HG02884 (cell line): ENCODE results near the gene SNRNP70.
"Not testable (repeated sequence)": the region's sequence is repeated elsewhere in the genome, so short reads cannot be mapped to it uniquely, and the experiment has no call there.

Experiments
- ATAC-seq: cut with Tn5 transposase; IDR thresholded peaks from one replicate; pipeline ENCODE4 v1.9.1; 2021; ENCODE audit warnings: mild to moderate bottlenecking, moderate library complexity; ENCODE audit not compliant: unreplicated experiment

Gene SNRNP70

DNA sequence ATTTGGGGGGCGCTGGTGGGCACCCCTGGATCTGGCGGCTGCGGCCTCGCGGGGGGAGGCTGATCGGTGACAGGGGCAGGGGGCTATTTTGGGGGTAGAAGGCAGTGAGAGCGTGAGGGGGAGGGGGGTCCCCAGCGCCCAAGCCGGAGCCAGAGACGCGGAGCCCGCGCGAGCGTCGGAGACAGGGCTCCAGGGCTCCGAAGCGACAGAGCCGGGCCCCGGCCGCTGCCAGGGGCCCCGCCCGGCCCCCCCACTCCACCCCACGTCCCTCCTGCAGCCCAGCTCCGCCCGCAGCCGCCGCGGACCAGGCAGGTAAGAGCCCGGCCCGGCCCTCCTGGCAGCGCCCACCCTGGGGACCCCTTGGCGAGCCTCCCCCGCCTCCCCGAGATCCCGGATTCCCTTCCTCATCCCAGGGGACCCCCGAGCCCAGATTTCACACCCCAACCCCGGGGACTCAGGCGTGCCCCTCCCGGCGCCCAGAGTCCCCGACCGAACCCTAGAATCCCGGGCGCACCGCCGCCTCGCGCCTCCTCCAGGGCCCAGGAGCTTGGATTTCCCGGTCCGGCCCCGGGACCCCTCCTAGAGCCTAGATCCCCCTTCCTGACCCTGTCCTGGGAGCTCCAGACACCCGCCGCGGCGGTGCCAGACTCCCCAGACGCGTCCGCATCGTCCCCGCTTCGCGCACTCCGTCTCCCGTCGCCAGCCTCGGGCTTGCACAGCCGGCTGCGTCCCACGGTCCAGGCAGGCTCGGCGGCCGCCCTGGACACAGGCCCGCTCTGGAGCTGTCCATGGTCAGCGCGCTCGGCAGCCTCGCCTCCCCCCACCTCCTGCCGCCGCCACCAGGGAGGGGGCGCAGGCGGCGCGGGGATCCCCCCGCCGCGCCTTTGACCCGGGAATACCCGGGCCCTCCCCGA is 34.4 kb downstream of the SNRNP70 start, which contains the start of gene PPFIA3:
Gene PPFIA3 (plus strand): TSS at position 134 of the 914 bp plus-strand sequence. CDS start 8,330 bp downstream, outside the sequence.
- no peak for ATAC-seq

DNA sequence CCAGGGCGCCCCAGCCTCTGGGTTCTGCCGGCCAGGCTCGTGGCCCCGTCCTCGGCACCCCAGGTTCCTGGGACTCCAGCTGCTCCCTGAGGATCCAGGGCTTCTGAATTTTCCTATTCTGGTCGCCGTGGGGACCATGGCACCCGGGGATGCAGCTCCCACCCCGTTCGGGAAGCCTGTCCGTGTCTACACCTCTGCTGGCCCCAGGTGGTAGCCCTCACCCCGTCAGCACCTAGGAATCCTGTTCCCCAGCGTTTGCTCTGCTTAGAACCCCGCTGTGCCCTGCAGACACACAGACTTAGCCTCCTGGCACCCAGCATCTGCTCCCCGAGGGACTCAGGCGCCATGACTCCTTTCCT is 35.1 kb downstream of the SNRNP70 start:
- ATAC-seq, result no peak

DNA sequence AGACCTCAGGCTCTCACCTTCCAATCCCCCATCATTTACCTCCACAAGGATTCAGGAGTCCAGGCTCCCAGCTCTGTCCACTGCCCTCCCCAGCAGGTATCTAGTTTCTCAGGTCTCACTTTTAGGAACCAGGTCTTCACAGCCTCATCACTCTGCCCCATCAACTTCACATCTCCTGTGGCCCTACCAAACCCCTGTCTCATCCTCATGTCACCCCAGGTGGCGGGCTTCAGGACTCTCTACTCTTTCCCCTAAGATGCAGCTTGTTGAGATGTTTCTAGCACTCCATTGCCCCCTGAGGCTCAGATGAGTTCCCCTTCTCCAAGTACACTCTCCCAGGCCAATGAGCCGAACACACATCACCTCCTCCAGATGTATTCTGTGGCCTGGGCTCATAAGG is 35.6 kb downstream of the SNRNP70 start:
- no peak for ATAC-seq

DNA sequence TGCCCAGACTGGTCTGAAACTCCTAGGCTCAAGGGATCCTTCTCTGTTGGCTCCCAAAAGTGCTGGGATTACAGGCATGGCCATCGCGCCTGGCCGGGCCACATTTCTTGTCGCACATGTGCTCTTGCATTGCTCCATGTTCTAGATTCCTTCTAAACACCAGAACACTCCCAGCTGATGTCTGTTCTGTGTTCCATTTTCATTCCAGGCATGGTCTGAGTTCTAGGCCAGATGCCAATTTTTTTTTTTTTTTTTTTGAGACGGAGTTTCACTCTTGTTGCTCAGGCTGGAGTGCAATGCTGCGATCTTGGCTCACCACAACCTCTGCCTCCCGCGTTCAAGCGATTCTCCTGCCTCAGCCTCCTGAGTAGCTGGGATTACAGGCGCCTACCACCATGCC is 36.6 kb downstream of the SNRNP70 start:
- ATAC-seq, result not testable (repeated sequence)

DNA sequence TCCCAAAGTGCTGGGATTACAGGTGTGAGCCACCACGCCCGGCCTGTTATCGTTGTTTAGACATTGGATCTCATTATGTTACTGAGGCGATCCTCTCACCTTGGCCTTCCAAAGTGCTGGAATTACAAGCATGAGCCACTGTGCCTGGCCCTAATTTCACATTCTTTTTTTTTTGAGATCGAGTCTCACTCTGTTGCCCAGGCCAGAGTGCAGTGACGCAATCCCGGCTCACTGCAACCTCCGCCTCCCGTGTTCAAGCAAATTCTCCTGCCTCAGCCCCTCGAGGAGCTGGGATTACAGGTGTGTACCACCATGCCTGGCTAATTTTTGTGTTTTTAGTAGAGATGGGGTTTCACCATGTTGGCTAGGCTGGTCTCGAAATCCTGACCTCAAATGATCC is 38.0 kb downstream of the SNRNP70 start:
- not testable (repeated sequence) for ATAC-seq

DNA sequence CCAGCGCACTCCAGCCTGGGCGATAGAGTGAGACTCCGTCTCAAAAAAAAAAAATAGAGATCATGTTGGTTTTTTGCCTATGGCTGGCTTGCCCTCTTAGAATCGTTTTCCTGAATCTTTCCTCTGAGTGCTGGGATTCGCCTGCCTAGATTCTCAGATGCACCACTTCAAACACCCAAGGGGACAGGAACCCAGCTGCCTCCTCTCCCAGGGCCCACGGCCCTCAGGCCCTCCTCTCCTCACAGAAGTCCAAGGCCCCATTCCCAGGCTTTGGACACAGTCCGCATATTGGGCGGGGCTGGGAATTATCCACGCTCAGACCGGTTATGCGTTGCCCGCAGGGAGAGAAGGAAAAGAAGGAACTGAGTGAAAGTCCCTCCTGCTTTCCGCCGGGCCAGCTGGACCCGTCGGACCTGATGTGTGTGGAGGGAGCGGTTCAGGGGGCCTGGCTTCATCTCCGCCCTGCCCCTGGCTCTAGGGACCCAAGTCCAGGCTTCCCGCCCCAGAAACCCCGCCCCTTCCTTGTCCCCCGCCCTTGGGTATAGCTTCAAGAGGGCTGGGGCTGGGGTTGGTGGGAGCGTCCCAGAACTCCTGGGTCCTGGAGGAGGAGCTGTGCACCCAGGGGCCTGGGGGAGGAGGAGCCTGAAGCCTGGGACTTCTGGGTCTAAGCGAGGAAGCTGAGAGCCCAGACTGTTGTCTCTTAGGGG is 39.9 kb downstream of the SNRNP70 start:
- ATAC-seq, result no peak

DNA sequence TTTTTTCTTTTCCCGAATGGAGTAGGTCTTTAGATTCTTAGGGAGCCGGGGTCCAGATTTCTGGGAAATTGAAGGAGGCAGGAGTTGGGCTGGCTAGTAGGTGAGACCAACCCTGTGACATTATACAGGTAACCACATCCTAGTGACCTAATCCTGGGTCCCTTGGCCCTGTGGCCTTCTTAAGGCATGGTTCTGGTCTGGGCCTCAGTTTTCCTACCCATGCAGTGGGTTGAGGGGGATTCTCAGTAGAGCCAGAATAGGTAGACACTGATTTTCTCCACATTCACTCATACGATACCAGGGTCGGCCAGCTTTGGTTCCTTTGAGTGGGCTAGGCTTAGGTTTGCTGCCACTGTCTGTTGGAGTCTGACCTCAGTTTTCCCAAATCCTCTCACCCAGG is 41.3 kb downstream of the SNRNP70 start:
- no peak for ATAC-seq

DNA sequence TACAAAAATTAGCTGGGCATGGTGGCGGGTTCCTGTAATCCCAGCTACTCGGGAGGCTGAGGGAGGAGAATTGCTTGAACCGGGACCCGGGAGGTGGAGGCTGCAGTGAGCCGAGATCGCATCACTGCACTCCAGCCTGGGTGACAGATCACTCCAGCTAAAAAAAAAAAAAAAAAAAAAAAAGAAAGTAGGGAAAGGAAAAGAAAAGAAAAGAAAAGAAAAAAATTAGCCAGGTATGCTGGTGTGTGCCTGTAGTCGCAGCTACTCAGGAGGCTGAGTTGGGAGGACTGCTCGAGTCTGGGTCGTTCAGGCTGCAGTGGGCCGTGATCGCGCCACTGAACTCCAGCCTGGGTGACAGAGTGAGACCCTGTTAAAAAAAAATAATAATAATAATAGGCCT is 42.0 kb downstream of the SNRNP70 start:
- ATAC-seq, result not testable (repeated sequence)

DNA sequence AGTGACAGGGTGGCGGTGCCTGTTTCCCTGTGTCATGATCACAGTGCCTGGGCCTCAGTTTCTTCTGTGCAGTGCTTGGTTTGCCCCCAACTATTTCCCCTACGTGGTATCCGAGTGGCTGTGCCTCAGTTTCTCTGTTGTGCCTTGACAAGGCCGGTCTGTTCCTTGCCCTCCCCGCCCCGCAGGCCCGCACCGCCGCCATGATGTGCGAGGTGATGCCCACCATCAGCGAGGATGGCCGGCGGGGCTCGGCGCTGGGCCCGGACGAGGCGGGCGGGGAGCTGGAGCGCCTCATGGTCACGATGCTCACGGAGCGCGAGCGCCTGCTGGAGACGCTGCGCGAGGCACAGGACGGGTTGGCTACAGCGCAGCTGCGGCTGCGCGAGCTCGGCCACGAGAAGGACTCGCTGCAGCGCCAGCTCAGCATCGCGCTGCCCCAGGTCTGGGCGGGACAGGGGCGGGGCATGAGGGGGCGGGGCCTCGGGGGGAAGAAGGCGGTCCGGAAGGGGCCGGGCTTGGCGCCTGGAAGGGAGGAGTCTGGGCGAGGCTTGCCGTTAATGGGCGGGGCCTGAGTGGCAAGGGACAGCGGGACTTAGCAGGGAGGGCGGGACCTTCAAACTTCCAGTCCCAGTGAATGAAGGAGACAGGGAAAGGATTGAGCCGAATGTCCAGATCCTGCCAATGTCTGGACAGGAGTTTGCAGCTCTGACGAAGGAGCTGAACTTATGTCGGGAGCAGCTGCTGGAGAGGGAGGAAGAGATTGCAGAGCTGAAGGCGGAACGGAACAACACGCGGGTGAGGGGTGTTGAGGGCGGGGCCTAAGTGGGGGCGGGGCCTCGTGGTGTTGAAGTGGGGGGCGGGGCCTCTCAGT is 42.7 kb downstream of the SNRNP70 start:
- peak; percentile 84 for ATAC-seq

DNA sequence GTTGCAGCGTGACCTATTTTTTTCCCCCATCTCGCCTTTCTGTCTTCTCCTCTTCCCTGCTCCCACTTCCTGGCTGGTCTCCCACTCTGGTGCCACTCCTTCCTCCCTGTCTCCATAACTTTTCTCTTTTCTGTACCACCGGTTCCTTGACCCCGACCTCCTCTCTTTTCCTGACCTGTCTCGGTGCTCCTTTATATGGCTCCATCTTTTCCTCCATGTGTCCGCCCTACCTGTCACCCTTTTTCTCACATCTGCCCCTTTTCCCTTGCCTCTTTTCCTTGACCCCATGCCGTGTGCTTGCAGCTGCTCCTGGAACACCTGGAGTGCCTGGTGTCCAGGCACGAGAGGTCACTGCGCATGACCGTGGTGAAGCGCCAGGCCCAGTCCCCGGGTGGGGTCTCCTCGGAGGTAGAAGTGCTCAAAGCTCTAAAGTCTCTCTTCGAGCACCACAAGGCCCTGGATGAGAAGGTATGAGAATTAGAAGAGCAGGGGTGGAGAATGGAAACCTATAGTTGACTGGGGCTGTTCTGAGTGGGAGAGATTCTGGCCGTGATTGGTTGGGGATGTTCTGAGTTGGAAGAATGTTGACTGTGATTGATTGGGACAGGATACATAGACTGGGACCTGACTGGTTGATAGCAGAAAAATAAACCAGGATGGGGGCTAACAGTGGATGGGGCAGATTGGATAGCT is 43.4 kb downstream of the SNRNP70 start:
- no peak for ATAC-seq

DNA sequence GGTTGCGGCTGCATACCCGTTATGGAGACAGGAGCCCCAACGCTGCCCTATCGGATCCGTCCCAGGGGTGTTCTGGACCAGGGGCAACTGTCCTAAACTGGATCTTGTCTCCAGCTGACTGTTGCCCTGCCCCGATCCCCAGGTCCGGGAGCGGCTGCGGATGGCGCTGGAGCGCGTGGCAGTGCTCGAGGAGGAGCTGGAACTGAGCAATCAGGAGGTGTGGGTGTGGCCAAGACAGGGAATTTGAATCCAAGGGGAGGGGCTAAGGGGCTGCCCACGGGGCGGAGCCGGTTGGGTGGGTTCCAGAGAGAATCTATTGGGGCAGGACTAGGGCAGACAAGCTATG is 44.0 kb downstream of the SNRNP70 start:
- ATAC-seq, result no peak

DNA sequence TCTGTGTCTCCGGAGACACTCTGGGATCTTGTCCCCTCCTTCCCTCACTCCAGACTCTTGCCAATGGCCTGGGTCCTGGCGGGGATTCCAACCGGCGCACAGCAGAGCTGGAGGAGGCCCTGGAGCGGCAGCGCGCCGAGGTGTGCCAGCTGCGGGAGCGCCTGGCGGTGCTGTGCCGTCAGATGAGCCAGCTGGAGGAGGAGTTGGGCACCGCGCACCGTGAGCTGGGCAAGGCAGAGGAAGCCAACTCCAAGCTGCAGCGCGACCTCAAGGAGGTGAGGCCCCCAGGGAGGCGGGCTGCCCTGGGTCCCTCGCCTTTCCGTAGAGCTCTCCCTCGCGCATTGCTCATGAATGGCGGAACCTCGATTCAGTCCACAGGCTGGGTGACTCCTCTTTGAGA is 45.1 kb downstream of the SNRNP70 start:
- no peak for ATAC-seq

DNA sequence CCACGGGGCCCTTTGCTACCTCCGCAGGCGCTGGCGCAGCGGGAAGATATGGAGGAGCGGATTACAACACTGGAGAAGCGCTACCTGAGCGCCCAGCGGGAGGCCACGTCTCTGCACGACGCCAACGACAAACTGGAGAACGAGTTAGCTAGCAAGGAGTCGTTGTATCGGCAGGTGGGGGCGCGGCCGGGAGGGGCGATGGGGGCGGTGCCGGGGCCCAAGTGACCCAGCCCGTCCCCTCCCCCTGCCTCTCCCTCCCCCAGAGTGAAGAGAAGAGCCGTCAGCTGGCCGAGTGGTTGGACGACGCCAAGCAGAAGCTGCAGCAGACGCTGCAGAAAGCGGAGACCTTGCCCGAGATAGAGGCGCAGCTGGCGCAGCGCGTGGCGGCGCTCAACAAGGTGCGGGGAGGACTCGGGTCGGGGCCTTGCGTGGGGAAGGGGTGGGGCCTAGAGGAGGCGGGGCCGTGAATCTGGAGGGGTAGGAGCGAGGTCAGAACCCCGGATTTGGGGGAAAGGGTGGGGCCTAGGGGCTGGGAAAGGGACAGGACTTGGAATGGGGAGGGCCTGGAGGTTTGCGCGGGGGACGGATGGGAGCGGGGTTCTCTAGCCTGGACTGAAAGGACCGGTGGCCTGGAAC is 47.8 kb downstream of the SNRNP70 start:
- no peak for ATAC-seq

DNA sequence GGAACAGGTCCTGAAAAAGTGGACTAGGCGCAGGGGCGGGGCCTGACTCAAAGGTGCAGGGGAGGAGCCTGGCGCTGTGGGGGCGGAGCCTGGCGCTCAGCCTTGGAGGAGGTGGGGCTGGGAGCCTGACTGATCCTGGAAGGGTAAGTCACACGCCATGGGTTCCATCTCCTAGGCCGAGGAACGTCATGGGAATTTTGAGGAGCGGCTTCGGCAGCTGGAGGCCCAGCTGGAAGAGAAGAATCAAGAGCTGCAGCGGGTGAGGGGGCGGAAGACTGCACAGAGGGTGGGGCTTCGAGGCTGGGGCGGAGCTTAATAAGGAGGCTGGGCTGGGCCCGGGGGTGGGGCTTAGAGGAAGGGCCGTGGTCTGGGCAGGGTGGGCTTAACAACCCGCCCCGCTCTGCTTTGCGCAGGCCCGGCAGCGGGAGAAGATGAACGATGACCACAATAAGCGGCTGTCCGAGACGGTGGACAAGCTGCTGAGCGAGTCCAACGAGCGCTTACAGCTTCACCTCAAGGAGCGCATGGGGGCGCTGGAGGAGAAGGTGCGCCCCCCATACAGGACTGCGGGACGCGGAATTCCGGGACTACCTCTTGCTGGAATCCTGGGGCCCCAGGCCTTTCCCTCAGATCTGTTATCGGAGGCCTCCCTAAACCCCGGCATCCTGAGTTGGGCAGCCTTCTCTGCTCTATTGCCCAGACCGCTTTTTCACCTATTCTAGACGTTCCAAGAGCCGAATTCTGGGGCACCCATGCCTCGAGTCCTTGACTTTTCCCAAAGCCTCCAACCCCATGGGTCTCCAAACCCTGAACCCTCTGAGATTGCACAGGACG is 48.6 kb downstream of the SNRNP70 start:
- no peak for ATAC-seq

DNA sequence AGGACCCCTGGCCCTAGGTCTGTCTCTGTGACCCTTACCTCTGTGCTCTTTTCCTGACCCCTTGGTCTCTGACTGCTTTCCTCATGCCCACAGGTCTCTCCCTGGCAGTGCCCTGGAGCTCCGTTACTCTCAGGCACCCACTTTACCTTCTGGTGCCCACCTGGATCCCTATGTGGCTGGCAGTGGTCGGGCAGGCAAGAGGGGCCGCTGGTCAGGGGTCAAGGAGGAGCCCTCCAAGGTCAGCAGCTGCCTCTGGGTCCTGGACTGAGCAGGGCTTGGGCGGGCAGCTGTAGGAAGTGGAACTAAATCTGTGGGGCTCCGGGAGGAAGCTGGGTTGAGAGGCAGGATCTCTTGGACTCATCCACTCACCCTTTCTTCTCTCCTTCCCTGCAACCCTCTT is 50.4 kb downstream of the SNRNP70 start:
- no peak for ATAC-seq

DNA sequence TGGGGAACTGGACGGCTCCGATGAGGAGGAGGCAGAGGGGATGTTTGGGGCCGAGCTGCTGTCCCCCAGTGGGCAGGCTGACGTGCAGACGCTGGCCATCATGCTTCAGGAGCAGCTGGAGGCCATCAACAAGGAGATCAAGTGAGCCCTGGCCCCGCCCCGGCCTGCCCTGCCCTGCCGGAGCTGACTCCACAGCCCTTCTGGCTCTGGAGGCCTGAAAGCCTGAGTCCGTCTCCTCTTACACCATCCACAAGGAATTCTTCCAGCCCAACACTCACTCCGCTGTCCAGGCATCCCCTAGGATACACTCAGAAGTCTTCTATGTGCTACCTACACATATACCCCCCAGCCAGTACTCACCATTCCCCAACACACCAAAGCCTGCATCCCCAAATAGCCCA is 51.5 kb downstream of the SNRNP70 start:
- ATAC-seq, result no peak

DNA sequence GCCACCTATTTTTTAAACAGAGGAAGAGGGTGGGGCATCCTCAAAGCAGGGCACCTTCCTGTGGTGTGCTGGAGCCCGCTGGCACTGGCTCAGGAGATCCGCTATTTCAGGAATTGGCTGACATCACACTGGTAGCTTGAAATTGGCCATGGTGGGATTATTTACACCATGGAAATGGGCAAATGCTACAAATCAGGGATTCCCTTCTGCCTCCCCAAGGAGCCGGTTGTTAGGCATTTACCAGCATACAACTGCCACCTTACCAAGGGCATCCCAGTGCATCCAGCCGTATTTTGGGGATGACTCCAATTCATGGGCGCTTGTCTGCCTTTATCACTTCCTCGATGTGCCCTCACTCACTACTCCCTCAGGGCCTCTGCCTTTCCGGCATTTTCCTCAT is 55.7 kb downstream of the SNRNP70 start:
- ATAC-seq, result no peak

DNA sequence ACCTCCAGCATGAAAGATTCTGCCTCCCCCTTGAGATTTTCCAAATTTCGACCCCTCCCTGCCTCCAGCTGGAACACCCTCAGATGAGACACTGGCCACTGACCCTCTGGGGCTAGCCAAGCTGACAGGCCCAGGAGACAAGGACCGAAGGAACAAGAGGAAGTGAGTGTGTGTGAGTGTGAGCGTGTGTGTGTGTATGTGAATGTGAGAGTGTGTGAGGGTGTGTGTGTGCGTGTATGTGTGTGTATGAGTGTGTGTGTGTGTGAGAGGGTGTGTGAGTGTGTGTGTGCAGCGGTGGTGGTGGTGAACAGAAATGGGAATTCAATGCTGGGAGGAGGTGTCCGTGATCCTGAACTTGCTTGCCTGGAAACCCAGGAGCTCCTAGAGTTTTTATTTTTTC is 56.1 kb downstream of the SNRNP70 start:
- ATAC-seq, result no peak

DNA sequence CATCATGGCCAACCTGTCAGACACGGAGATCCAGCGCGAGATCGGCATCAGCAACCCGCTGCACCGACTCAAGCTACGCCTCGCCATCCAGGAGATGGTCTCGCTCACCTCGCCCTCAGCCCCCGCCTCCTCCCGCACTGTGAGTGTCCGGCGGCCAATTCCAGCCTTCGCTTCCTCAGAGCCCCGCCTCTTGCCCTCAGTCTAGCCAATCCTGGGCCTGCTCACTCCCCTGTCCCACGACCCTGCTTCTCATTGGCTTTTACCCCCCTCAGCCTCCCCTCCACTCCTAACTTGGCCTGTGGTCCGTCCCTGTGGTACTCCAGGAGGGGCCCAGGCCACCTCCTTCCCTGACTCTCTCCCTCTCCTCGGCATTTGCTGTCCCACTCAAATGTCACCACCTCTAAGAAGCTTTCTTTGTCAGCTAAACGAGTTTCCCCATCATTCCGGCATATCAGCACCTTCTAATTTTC is 57.6 kb downstream of the SNRNP70 start:
- ATAC-seq, result no peak
